Globus pallidus (tissue), 1 donor: Measurements from ENCODE around the gene KPNA5.
"Not testable (repeated sequence)": the region's sequence is repeated elsewhere in the genome, so short reads cannot be mapped to it uniquely, and the experiment has no call there.

ENCODE experiments used
- DNase-seq: peaks from one replicate; pipeline ENCODE4 v3.0.0-alpha.2; 2015; ENCODE audit warnings: low spot score

Gene KPNA5

GRCh38 chr6:116680880-116681672, at the start of gene KPNA5:
Gene KPNA5 (plus strand): TSS chr6:116681211. CDS start chr6:116681335, 124 bp downstream.
- peak; percentile 85 for DNase-seq

- DNase-seq = no peak
Measured at GRCh38 chr6:116631379-116631990, 49.5 kb upstream of the KPNA5 start.

- DNase-seq = no peak
Measured at GRCh38 chr6:116633685-116634084, 47.3 kb upstream of the KPNA5 start.

- DNase-seq = no peak
Measured at GRCh38 chr6:116648156-116648555, 32.9 kb upstream of the KPNA5 start.

- DNase-seq = no peak
Measured at GRCh38 chr6:116649129-116649528, 31.9 kb upstream of the KPNA5 start.

GRCh38 chr6:116651916-116652315, 29.1 kb upstream of the KPNA5 start:
- DNase-seq = no peak

GRCh38 chr6:116661594-116661993, 19.4 kb upstream of the KPNA5 start:
- no peak for DNase-seq

GRCh38 chr6:116662202-116662601, 18.8 kb upstream of the KPNA5 start:
- DNase-seq = no peak

- DNase-seq = no peak
Measured at GRCh38 chr6:116663308-116663707, 17.7 kb upstream of the KPNA5 start.

- not testable (repeated sequence) for DNase-seq
Measured at GRCh38 chr6:116664169-116664568, 16.8 kb upstream of the KPNA5 start.

- no peak for DNase-seq
Measured at GRCh38 chr6:116665464-116665863, 15.5 kb upstream of the KPNA5 start.

GRCh38 chr6:116666869-116667268, 14.1 kb upstream of the KPNA5 start:
- no peak for DNase-seq

GRCh38 chr6:116667623-116668022, 13.4 kb upstream of the KPNA5 start:
- no peak for DNase-seq

GRCh38 chr6:116672306-116672705, 8.7 kb upstream of the KPNA5 start:
- DNase-seq = no peak

- no peak for DNase-seq
Measured at GRCh38 chr6:116676021-116676420, 5.0 kb upstream of the KPNA5 start.

GRCh38 chr6:116682334-116682712, 1.3 kb downstream of the KPNA5 start:
- DNase-seq = peak; percentile 53

- DNase-seq = no peak
Measured at GRCh38 chr6:116685437-116685993, 4.5 kb downstream of the KPNA5 start.

GRCh38 chr6:116686475-116687101, 5.6 kb downstream of the KPNA5 start:
- not testable (repeated sequence) for DNase-seq

GRCh38 chr6:116691154-116691553, 10.1 kb downstream of the KPNA5 start:
- DNase-seq = no peak

GRCh38 chr6:116692873-116693272, 11.9 kb downstream of the KPNA5 start:
- DNase-seq = not testable (repeated sequence)

- DNase-seq = not testable (repeated sequence)
Measured at GRCh38 chr6:116693275-116693674, 12.3 kb downstream of the KPNA5 start.

GRCh38 chr6:116695401-116695800, 14.4 kb downstream of the KPNA5 start:
- no peak for DNase-seq

- no peak for DNase-seq
Measured at GRCh38 chr6:116697480-116697879, 16.5 kb downstream of the KPNA5 start.
